HG03565 (cell line): ENCODE measurements around the gene MRPL20.
"Not testable (repeated sequence)": the region's sequence is repeated elsewhere in the genome, so short reads cannot be mapped to it uniquely, and the experiment has no call there.

Experiments
- ATAC-seq: cut with Tn5 transposase; IDR thresholded peaks from one replicate; pipeline ENCODE4 v1.9.1; 2021; ENCODE audit warnings: mild to moderate bottlenecking, moderate library complexity; ENCODE audit not compliant: unreplicated experiment

Gene MRPL20

DNA sequence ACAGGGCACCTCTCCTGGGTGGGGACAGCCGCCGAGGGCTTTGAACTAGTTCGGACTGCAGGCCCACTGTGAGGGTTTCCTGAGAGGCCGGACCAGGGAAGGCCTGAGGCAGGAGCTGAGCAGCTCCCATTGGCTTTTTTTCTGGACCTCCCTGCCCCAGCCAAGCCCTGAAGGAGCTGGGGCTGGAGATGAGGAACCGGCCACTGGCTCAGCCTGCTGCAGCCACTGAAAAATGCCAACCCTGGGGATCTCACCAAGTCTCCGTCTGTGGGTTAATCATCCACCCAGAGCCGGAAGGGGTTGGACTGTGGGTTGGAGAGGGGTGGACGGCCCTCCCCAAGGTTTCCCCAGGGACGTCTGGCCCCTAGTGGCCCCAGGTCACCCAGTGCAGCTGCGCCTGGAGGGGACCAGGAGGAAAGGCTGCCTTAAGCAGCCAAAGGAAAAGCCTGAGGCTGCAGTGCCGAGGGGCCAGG, 30.8 kb upstream of the MRPL20 start:
- no peak for ATAC-seq

DNA sequence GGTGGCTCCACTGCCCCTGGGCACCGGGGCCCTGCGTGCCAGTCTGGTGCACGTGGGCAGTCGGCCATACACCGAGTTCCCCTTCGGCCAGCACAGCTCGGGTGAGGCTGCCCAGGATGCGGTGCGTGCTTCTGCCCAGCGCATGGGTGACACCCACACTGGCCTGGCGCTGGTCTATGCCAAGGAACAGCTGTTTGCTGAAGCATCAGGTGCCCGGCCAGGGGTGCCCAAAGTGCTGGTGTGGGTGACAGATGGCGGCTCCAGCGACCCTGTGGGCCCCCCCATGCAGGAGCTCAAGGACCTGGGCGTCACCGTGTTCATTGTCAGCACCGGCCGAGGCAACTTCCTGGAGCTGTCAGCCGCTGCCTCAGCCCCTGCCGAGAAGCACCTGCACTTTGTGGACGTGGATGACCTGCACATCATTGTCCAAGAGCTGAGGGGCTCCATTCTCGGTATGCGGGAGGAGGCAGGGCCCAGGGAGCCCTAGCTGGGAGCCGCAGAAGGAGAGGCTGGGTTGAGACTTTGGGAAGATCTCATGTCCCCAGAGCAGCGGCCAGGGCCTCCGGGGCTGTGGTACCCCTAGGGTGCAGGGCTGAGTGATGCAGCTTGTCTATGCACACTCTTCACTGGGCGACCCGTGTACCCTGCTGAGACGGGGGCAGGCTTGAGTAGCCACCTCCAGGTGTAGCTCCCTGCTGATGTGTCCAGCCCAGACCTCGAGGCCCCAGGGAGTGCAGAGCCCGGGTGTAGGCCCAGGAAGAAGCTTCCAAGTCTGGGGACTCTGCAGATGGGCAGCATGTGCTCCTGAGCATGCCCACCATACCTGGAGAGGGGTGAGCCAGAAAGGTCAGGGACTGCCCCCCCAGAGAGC, 30.2 kb upstream of the MRPL20 start:
- no peak for ATAC-seq

DNA sequence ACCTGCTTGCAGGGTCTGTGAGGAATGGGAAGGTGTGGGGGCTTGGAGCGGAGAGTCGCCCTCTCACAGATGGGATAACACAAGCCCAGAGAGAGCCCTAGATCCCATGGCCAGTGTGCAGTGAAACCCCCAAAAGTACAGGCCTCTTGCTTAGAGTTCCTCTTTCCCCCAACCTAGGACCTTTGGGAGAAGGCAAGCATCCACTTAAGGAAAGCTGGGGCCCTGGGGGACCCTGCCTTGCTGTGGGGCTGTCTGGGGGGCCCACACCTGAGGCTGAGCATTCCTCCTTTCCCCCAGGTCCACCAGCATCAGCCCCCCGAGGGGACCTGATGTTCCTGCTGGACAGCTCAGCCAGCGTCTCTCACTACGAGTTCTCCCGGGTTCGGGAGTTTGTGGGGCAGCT, 29.5 kb upstream of the MRPL20 start:
- ATAC-seq: no peak

DNA sequence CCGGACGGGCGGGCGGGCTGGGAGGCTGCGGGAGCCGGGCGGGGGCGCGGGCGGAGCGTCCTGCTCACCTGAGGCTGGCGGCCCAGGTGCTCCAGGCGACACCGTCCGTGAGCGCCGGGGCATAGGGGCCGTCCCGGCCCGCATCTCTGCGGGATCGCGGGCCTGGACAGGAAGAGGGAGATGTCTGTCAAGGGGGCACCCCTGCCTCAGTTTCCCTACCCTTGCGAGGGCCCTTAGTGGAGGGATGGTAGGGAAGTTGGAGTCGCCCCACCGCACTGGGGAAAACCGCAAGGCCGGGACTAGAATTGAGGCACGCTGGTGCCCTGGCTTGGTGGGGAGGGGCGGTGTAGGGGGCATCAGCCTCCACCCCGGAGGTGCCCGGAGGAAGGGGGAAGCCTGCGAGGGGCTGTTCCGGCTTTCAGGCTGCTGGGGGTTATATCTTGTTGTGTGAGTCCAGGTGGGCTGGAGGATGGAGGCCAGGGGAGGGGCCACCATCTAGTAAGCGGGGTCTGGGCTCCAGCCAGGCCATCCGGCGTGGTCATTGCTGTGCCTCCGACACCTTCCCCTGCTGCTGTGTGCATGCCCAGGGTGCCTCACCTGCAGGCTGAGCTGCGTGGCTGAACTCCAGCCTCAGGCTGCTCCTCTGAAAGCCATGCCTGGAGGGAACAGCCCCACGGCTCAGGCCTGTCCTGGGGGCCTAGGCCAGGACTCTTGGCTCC, 29.0 kb upstream of the MRPL20 start:
- no peak for ATAC-seq

DNA sequence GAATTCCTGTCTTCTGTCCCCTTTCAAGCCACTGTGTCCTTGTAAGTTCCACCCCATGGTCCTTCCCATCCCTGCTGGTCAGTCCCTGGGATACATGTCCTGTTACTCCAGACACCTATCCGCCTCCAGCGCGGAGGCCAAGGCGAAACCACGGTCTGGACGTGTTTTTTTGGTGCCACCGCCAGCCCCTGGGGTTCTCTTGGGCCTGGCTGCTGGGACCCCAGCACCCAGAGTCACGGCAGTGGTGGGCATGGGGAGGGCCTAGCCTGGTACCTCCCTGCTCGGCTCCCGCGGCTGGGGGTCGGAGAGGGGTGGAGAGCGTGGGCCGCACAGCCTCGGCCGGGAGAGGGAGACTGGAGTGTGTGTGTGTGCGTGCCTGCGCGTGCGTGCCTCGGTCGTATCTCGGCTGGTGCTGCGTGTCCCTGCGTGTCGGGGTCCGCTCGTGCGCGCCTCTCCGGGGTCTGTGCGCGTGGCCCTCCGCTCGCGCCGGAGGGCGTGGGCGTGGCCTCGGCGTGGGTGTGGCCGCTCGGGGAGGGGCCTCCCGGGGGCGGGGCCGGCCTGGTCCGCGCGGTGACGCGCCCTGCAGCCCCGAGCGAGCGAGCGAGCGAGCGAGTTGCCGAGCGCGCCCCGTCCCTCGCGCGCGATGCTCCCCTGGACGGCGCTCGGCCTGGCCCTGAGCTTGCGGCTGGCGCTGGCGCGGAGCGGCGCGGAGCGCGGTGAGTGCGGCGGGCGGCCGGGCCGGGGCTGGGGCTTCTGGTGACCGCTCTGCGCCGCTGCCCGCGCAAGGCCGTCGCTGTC, 28.2 kb upstream of the MRPL20 start, which contains the start of gene VWA1:
Gene VWA1, plus strand, starts transcription at position 585 of the 798 bp plus-strand sequence. Its CDS starts 59 bp downstream, at position 644.
- ATAC-seq: no peak

DNA sequence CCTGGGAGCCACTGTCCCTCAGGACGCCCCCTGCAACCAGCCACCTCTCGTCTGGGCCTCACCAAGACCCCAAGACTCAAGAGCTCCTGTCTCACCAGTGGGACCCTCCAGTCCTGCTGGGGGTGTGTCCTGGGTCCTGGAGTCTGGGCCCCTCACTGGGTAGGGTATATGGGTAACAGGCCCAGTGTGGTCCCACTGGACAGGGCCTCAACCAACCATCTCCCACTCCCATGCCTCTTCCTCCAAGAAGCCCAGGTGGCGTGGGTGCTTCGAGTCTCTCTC, 27.7 kb upstream of the MRPL20 start:
- no peak for ATAC-seq

DNA sequence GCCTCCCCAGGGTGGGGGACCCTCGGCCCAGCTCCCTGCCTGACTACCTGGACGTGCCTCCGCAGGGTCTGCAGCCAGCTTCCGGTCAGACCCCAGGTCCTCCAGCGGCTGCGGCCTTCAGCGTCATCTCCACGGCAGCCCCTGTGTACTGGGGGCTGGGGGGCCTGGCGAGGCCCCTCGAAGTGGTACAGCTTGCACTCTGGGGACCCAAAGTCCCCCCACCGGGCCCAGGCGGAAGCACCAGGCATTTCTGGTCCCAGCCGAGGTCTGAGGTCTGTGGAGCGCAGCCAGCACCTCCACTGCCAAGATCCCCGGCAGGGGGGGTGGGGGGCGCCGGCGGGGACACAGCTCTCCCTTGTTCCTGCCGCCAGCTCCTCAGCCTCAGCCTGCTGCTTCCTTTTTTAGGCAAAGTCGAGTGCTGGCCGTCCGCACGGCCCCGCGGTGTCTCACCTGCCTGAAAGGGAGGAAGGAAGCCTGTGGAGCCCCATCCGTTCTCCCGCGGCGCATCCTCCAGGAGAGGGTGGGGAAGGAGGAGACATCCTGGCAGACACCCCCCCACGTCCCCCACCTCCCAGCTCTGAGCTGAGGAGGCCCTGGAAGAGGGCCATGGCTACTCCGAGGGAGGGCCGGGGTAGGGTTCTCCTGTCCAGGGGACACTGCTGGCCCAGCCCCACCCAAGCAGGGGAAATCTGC, 27.2 kb upstream of the MRPL20 start:
- ATAC-seq: no peak

DNA sequence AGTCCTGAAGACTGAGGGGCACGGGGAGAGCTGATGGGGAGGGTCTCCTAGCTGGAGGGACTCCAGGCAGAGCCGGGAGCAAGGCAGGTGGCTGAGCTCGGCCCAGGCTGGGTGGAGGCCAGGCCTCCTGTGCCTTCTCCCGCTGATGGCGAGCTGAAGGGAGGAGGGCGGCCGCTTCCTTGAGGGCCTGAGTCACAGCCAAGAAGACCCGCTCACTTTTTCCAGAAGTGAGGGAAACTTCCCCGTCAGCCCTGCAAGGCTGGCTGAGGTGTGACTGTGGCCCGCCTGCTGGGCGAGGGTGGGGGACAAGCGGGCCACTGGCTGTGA, 26.7 kb upstream of the MRPL20 start:
- ATAC-seq: no peak

DNA sequence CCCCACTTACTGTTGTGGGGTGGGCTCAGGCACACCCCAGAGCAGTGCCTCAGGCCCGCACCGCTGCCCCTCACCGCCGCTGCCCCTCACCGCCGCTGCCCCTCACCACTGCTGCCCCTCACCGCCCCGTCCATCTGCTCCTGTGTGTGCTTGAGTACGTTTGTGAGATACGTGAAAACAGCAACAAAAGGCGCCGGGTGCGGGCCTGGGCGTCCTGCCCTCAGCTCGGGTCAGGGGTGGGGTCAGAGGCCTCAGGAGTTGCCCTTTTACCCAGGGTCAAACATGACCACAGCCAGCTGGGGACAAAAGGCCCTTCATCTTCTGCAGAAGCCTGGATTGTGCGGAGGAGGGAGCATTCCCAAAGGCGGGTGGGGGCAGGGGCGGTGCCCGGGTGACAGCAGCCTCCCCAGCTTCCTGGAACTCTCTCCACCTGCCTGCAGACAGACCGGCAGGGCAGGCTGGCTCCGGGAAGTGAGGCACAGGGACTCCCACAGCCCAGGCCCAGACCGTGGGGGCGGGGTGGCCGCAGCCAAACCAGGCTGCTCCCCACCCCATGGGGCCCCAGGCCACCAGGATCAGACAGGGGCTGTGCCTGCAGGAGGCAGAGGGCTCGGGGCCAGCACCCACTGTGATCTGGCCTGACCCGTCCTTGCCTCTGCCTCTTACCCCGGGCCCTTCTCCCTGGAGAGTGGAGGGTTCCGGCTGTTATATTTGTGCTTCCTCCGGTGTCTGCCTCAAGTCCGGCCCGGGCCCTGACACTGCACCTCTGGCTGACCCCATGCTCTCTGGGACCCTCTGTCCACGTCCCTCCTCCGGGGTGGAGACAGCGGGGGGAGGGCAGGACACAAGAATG, 26.1 kb upstream of the MRPL20 start:
- no peak for ATAC-seq

DNA sequence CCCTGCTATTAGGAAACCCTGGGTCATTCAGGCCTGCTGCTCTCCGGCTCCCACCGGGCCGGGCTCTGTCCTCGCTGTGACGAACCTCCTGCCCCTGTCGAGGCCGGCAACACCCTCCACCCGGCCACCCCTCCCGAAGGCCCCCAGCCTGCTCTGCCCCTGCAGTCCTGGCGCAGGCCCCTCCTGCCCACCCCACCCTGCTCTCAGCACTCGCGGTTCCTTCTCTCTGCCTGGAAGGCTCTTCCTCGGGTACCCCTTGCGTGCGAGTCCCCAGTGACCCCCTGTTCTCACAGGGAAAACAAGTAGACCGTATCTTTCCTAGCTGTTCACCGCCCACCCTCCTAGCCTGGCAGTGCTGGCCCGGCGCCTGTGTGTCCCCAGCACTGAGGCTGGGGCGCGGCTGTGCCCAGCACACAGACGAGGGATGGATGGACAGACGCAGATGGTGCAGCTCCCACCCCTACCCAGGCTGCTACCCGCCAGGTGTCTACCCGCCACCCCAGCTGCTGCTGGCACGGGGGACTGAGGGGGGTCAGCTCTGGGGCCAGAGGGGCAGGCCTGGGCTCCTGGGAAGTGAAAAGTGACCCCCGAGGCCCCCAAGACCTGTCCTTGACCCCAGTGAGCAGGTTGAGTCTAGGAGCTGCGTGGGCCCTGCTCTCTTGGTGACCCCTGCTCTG, 25.3 kb upstream of the MRPL20 start:
- no peak for ATAC-seq

DNA sequence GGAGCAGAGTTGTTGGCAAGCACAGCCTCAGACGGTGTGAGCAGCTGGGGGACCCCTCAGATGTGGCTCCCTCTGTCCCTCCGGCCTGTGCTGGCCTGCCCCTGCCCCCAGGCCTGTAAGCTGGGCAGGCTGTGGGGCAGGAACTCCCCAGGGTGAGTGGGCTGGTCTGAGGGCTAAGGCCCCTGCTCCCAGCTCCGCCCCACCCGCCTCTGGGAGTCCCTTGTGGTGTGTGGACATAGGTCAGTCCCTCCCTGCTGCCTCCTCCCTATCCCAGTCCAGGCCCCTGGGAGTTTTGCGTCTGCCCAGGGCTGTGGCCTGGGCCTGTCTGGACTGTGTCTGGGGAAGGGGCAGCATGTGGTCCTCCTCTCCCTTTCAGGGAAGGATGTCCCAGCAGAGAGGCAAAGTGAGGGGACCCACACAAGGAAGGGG, 24.8 kb upstream of the MRPL20 start:
- no peak for ATAC-seq

DNA sequence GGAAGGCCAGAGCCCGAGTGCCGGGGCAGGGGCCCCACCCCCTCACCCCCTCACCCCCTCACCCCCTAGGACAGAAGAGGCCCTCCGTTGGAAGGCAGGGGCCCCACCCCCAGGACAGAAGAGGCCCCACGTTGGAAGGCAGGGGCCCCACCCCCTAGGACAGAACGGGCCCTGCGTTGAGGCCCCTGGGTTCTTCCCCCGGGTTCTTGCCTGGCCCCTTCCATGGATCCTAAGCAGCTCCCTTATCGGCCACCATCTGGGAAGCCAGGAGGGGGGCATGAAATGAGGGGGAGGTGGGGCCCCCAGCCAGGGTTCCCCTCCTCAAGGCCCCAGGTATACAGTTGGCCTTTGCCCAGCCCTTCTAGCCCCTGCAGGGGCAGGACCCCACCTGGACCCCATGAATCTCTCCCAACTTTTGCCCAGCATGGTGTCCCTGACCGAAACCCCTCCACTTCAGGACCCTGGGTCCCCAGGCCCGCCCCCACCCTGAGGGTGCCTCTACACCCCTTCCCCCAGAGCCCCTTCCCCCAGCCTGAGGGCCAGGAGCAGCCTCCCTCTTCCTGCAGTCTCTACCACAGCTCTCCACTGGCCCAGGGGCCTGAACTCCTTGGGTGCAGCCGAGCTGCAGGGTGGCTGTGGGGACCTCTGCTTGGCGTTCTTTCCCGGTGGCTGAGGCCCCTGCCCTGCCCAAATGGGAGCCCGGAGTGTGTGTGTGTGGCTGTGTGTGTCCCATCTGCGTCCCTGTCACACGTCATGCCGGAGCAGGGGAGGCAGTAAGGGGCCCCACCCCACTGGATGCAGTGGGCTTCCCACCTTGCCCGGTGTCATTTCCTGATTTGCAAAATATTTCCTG, 24.1 kb upstream of the MRPL20 start:
- no peak for ATAC-seq

DNA sequence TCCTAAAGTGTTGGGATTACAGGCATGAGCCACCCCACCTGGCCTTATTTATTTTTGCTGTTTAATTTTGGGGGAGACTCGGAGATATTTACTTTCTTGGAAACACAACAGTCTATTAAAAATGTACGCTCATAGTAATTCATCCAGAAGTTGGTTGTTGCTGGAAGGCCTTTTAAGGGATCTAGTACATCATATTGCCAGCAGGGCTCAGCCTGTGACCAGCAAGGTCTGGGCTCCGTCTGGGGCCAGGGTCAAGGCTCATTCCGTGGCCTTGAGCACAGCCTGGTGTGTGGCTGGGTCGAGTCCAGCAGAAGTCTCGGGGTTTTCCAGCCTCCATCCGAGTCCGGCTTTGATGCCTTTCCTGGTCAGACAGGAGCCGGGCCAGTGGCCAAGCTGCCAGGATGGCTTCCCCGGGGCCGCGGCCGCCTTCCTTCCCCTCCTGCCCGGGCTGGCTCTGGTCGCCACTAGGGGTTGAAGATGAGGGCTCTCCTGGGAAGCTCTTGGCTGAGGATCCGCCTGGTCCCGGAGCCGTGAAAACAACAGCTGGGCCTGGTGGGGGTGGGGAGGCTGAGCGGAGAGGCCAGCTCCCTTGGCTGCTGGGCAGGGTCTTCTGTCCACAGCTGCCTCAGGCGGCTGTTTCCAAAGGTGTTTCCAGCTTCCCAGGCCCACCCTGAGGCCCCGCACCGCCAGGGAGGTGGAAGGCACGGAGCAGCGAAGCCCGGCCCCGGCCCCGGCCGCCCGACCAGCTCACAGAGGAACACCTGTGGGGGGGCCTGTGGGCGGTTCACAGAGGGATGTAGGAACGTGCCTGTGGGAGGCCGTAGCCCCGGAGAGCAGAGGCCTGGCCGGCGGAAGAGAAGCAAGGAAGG, 23.3 kb upstream of the MRPL20 start:
- no peak for ATAC-seq

DNA sequence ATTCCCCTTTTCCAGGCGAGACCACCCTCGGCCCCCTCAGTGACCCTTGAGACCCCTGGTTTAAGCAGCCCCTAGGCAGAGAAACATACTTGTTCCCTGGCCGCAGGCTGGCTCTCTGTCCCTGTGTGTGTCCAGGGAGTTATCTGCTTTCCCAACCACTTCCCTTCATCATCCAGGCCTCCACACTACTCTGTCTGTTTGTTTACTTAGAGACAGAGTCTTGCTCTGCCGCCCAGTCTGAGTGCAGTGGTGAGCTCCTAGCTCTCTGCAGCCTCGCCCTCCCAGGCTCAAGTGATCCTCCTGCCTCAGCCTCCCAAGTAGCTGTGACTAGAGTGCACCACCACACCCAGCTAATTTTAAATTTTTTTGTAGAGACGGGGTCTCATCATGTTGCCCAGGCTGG, 22.6 kb upstream of the MRPL20 start:
- no peak for ATAC-seq

DNA sequence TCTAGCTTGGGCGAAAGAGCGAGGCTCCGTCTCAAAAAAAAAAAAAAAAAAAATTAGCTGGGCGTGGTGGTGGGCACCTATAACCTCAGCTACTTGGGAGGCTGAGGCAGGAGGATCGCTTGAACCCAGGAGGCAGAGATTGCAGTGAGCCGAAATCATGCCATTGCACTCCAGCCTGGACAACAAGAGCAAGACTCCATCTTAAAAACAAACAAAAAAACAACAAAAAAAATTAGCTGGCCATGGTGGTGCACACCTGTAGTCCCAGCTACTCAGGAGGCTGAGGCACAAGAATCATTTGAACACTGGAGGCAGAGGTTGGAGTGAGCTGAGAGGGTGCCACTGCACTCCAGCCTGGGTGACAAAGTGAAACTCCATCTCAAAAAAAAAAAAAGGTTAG, 21.9 kb upstream of the MRPL20 start:
- not testable (repeated sequence) for ATAC-seq

DNA sequence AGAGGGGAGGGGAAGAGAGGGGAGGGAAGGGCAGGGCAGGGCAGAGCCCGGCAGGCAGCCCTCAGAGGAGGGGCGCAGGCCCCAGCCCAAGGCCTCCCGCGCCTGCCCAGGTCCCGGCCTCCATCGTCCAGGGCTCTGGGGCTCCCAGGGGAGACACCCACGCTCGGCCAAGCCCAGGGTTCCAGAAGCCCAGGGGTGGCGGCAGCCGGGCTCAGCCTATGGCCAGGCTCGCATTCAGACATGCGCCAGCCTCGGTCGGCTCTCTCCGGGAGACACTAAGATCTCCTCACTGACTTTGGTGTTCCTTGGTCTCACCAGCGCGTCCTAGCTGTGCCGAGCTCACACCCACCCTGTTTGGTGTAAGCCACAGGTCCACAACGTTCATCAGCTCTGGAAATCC, 21.1 kb upstream of the MRPL20 start:
- ATAC-seq: no peak

DNA sequence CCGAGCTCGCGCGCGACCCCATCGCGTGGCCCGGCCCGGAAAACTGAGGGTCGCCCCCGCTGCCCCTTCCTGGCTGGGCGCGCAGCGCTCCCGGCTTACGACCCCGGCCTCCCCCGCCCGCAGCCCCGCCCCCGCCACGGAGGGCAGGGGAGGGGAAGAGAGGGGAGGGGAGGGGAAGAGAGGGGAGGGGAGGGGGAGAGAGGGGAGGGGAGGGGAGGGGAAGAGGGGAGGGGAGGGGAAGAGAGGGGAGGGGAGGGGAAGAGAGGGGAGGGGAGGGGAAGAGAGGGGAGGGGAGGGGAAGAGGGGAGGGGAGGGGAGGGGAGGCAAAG, 20.7 kb upstream of the MRPL20 start:
- no peak for ATAC-seq
